Measurements from ENCODE around the gene CPLX1.

Gene CPLX1

GRCh38 chr4:860561-860960, 34.6 kb upstream of the CPLX1 start:
- Mint-ChIP-seq H3K9me3 (peaks cover 6% of the 10 kb centered on the region), H3K4me1 (peaks cover 8% of the 10 kb centered on the region), H3K4me3 (no peak overlapping the region), H3K36me3 (ENCODE audit: low read depth) (peaks cover 50% of the 10 kb centered on the region), H3K27ac (no peak overlapping the region), H3K27me3 (no peaks in the 10 kb centered on the region)
- no peak for ATAC-seq
- DNase-seq = no peak

GRCh38 chr4:859496-859895, 33.6 kb upstream of the CPLX1 start:
- no peak for ATAC-seq
- peaks cover 6% of the 10 kb centered on the region for H3K9me3 Mint-ChIP-seq
- no peak overlapping the region for H3K27ac Mint-ChIP-seq
- H3K4me3 Mint-ChIP-seq = no peak overlapping the region
- peaks cover 57% of the 10 kb centered on the region for H3K36me3 Mint-ChIP-seq (ENCODE audit: low read depth)
- peaks cover 8% of the 10 kb centered on the region for H3K4me1 Mint-ChIP-seq
- DNase-seq = no peak
- H3K27me3 Mint-ChIP-seq = no peaks in the 10 kb centered on the region

- Mint-ChIP-seq H3K36me3 (ENCODE audit: low read depth) (peaks cover 59% of the 10 kb centered on the region), H3K4me3 (no peak overlapping the region), H3K9me3 (peaks cover 6% of the 10 kb centered on the region), H3K27me3 (no peaks in the 10 kb centered on the region), H3K27ac (no peak overlapping the region), H3K4me1 (peaks cover 8% of the 10 kb centered on the region)
- DNase-seq = no peak
- no peak for ATAC-seq
These were observed 33.0 kb upstream of the CPLX1 start for GRCh38 chr4:858831-859451.

- Mint-ChIP-seq H3K27ac (no peak overlapping the region), H3K4me1 (peaks cover 8% of the 10 kb centered on the region), H3K27me3 (no peaks in the 10 kb centered on the region), H3K4me3 (no peak overlapping the region), H3K9me3 (peaks cover 6% of the 10 kb centered on the region), H3K36me3 (ENCODE audit: low read depth) (peaks cover 57% of the 10 kb centered on the region)
- no peak for ATAC-seq
- no peak for DNase-seq
These were observed 32.1 kb upstream of the CPLX1 start for GRCh38 chr4:858041-858481.

- Mint-ChIP-seq H3K4me1 (peaks cover 8% of the 10 kb centered on the region), H3K27me3 (no peaks in the 10 kb centered on the region), H3K36me3 (ENCODE audit: low read depth) (peaks cover 53% of the 10 kb centered on the region), H3K9me3 (peaks cover 6% of the 10 kb centered on the region), H3K4me3 (no peak overlapping the region), H3K27ac (no peak overlapping the region)
- DNase-seq (no peak), ATAC-seq (no peak)
These were observed 31.5 kb upstream of the CPLX1 start for GRCh38 chr4:857461-857860.

- H3K27ac Mint-ChIP-seq = peak overlapping the region; percentile 78
- no peak overlapping the region for H3K4me3 Mint-ChIP-seq
- H3K36me3 Mint-ChIP-seq (ENCODE audit: low read depth) = peaks cover 48% of the 10 kb centered on the region
- no peak for DNase-seq
- H3K9me3 Mint-ChIP-seq = peaks cover 6% of the 10 kb centered on the region
- peak; percentile 18 for ATAC-seq
- no peaks in the 10 kb centered on the region for H3K27me3 Mint-ChIP-seq
- peaks cover 8% of the 10 kb centered on the region for H3K4me1 Mint-ChIP-seq
These were observed 30.4 kb upstream of the CPLX1 start for GRCh38 chr4:856225-856901.

- H3K4me3 Mint-ChIP-seq = no peak overlapping the region
- DNase-seq = no peak
- H3K27ac Mint-ChIP-seq = peak overlapping the region; percentile 78
These were observed 29.9 kb upstream of the CPLX1 start for GRCh38 chr4:855880-856224.

GRCh38 chr4:854356-854755, 28.4 kb upstream of the CPLX1 start:
- Mint-ChIP-seq H3K4me1 (peaks cover 8% of the 10 kb centered on the region), H3K27ac (no peak overlapping the region), H3K27me3 (no peaks in the 10 kb centered on the region), H3K9me3 (peaks cover 6% of the 10 kb centered on the region), H3K4me3 (no peak overlapping the region), H3K36me3 (ENCODE audit: low read depth) (peaks cover 39% of the 10 kb centered on the region)
- no peak for DNase-seq
- ATAC-seq = no peak

More at GRCh38 chr4:855880-856224, 29.9 kb upstream of the CPLX1 start:
- Mint-ChIP-seq H3K4me1 (peaks cover 8% of the 10 kb centered on the region), H3K27me3 (no peaks in the 10 kb centered on the region), H3K36me3 (ENCODE audit: low read depth) (peaks cover 45% of the 10 kb centered on the region), H3K9me3 (peaks cover 6% of the 10 kb centered on the region)
- ATAC-seq = no peak

- no peak for ATAC-seq
- Mint-ChIP-seq H3K27me3 (no peaks in the 10 kb centered on the region), H3K4me1 (peaks cover 8% of the 10 kb centered on the region), H3K36me3 (ENCODE audit: low read depth) (peaks cover 39% of the 10 kb centered on the region), H3K9me3 (peaks cover 6% of the 10 kb centered on the region), H3K4me3 (no peak overlapping the region), H3K27ac (no peak overlapping the region)
- DNase-seq = no peak
These were observed 27.5 kb upstream of the CPLX1 start for GRCh38 chr4:853416-853781.

GRCh38 chr4:851701-852430, 25.9 kb upstream of the CPLX1 start:
- no peaks in the 10 kb centered on the region for H3K27me3 Mint-ChIP-seq
- ATAC-seq = no peak
- H3K36me3 Mint-ChIP-seq (ENCODE audit: low read depth) = peaks cover 26% of the 10 kb centered on the region
- H3K27ac Mint-ChIP-seq = no peak overlapping the region
- H3K4me1 Mint-ChIP-seq = peaks cover 7% of the 10 kb centered on the region
- no peak for DNase-seq
- H3K9me3 Mint-ChIP-seq = peaks cover 6% of the 10 kb centered on the region
- no peak overlapping the region for H3K4me3 Mint-ChIP-seq

GRCh38 chr4:850323-850945, 24.5 kb upstream of the CPLX1 start:
- ATAC-seq = no peak

GRCh38 chr4:849478-850175, 23.7 kb upstream of the CPLX1 start:
- Mint-ChIP-seq H3K36me3 (ENCODE audit: low read depth) (peaks cover 10% of the 10 kb centered on the region), H3K4me1 (no peaks in the 10 kb centered on the region), H3K27me3 (no peaks in the 10 kb centered on the region), H3K4me3 (no peak overlapping the region), H3K27ac (no peak overlapping the region), H3K9me3 (no peaks in the 10 kb centered on the region)
- ATAC-seq = no peak
- no peak for DNase-seq

More at GRCh38 chr4:850323-850945, 24.5 kb upstream of the CPLX1 start:
- H3K4me1 Mint-ChIP-seq = no peaks in the 10 kb centered on the region
- H3K27ac Mint-ChIP-seq = no peak overlapping the region
- H3K4me3 Mint-ChIP-seq = no peak overlapping the region
- H3K36me3 Mint-ChIP-seq (ENCODE audit: low read depth) = peaks cover 16% of the 10 kb centered on the region
- H3K27me3 Mint-ChIP-seq = no peaks in the 10 kb centered on the region
- no peak for DNase-seq
- no peaks in the 10 kb centered on the region for H3K9me3 Mint-ChIP-seq

GRCh38 chr4:848803-849477, 23.0 kb upstream of the CPLX1 start:
- no peaks in the 10 kb centered on the region for H3K9me3 Mint-ChIP-seq
- DNase-seq (no peak), ATAC-seq (no peak)
- no peak overlapping the region for H3K27ac Mint-ChIP-seq
- H3K27me3 Mint-ChIP-seq = no peaks in the 10 kb centered on the region
- H3K4me1 Mint-ChIP-seq = no peaks in the 10 kb centered on the region
- peaks cover 6% of the 10 kb centered on the region for H3K36me3 Mint-ChIP-seq (ENCODE audit: low read depth)
- H3K4me3 Mint-ChIP-seq = no peak overlapping the region

GRCh38 chr4:848307-848691, 22.4 kb upstream of the CPLX1 start:
- Mint-ChIP-seq H3K27ac (no peak overlapping the region), H3K27me3 (no peaks in the 10 kb centered on the region), H3K4me3 (no peak overlapping the region), H3K36me3 (ENCODE audit: low read depth) (peaks cover 6% of the 10 kb centered on the region), H3K4me1 (no peaks in the 10 kb centered on the region), H3K9me3 (no peaks in the 10 kb centered on the region)
- ATAC-seq = no peak
- no peak for DNase-seq

Data from activated naive CD8-positive, alpha-beta T cell treated with anti-CD3 and anti-CD28 coated beads, Interleukin-2, amount 50 U/mL, for 24 hours (primary cell).